ENCODE data around the gene TRAF3. TPM values are rescaled to one million over a fixed set of nuclear protein-coding genes. Genes with fewer than 3 reads are reported as not detected.

The TRAF3 gene
- total and polyA plus RNA-seq, 4 donors = 2.1 to 12.0 (median 5.2) TPM

GRCh38 chr14:102817942-102818940 is 41.0 kb downstream of the TRAF3 start:
- H3K27ac ChIP-seq (ENCODE audit: low read depth in 1 of 2, low read length in 2 of 2) = peak overlapping the region; percentile 44 to 64
- no peaks in the 10 kb centered on the region for H3K9me3 ChIP-seq (ENCODE audit: control insufficient read depth in 4 of 4, low read length in 3 of 4)
- H3K9ac ChIP-seq (ENCODE audit: low read depth in 1 of 2, low read length in 2 of 2) = no peak overlapping the region
- DNase-seq (ENCODE audit: low spot score) = no peak
- H3K27me3 ChIP-seq (ENCODE audit: control insufficient read depth in 4 of 4, insufficient read depth in 4 of 4, low read length in 3 of 4) = no peaks in the 10 kb centered on the region
- H3K4me1 ChIP-seq (ENCODE audit: control insufficient read depth in 4 of 4, insufficient read depth in 4 of 4, low read length in 3 of 4) = peaks cover 5 to 29% (median 22%) of the 10 kb centered on the region in 4 donors
- TF ChIP-seq RXRA (IDR thresholded peaks at IDR 0.05) = peak in 1 of 2 donors; percentile 63
- TF ChIP-seq YY1 (IDR thresholded peaks at IDR 0.05) = peak; percentile 70
- no peak for TF ChIP-seq REST (IDR thresholded peaks at IDR 0.05)
- TF ChIP-seq EGR1 (IDR thresholded peaks at IDR 0.05; ENCODE audit: low read depth in 2 of 2) = no peak
- peak; percentile 39 to 57 for TF ChIP-seq HNF4A (conservative IDR thresholded peaks at IDR 0.05)
- peak; percentile 34 for TF ChIP-seq SP1 (IDR thresholded peaks at IDR 0.05)
- TF ChIP-seq NR2F2 (IDR thresholded peaks at IDR 0.05) = no peak
- no peak for TF ChIP-seq ZBTB33 (IDR thresholded peaks at IDR 0.05)
- TF ChIP-seq, protein P1, sequence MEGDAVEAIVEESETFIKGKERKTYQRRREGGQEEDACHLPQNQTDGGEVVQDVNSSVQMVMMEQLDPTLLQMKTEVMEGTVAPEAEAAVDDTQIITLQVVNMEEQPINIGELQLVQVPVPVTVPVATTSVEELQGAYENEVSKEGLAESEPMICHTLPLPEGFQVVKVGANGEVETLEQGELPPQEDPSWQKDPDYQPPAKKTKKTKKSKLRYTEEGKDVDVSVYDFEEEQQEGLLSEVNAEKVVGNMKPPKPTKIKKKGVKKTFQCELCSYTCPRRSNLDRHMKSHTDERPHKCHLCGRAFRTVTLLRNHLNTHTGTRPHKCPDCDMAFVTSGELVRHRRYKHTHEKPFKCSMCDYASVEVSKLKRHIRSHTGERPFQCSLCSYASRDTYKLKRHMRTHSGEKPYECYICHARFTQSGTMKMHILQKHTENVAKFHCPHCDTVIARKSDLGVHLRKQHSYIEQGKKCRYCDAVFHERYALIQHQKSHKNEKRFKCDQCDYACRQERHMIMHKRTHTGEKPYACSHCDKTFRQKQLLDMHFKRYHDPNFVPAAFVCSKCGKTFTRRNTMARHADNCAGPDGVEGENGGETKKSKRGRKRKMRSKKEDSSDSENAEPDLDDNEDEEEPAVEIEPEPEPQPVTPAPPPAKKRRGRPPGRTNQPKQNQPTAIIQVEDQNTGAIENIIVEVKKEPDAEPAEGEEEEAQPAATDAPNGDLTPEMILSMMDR (IDR thresholded peaks at IDR 0.05; ENCODE audit: low read depth, low read length, missing input control) = no peak
- TF ChIP-seq RAD21 (IDR thresholded peaks at IDR 0.05) = peak in 1 of 2 donors; percentile 36
- no peaks in the 10 kb centered on the region for H3K36me3 ChIP-seq (ENCODE audit: control insufficient read depth in 4 of 4, insufficient read depth in 3 of 4, low read depth in 1 of 4, low read length in 3 of 4)
- H3K4me3 ChIP-seq (ENCODE audit: low read depth in 1 of 3, low read length in 3 of 3) = no peak overlapping the region
- WGBS = 65% methylated on average over 10 of the region's 10 CpGs

- TF ChIP-seq ATF3 (IDR thresholded peaks at IDR 0.05) (no peak), TAF1 (conservative IDR thresholded peaks at IDR 0.05) (no peak), JUND (IDR thresholded peaks at IDR 0.05) (no peak), NR2F2 (IDR thresholded peaks at IDR 0.05) (no peak), RXRA (IDR thresholded peaks at IDR 0.05) (no peak), HNF4A (conservative IDR thresholded peaks at IDR 0.05) (no peak), GABPA (IDR thresholded peaks at IDR 0.05 in 1 of 2, conservative IDR thresholded peaks at IDR 0.05 in 1 of 2) (no peak), YY1 (IDR thresholded peaks at IDR 0.05) (no peak), SP1 (IDR thresholded peaks at IDR 0.05) (no peak), FOXA1 (IDR thresholded peaks at IDR 0.05) (no peak), REST (IDR thresholded peaks at IDR 0.05) (no peak)
- TF ChIP-seq, protein P1 (IDR thresholded peaks at IDR 0.05; ENCODE audit: low read depth, low read length, missing input control) = no peak
- peak overlapping the region in 1 of 3 donors; percentile 7 for H3K4me3 ChIP-seq (ENCODE audit: low read depth in 1 of 3, low read length in 3 of 3)
- peaks cover 5 to 29% (median 22%) of the 10 kb centered on the region in 4 donors for H3K4me1 ChIP-seq (ENCODE audit: control insufficient read depth in 4 of 4, insufficient read depth in 4 of 4, low read length in 3 of 4)
- 41% methylated on average over 9 of the region's 9 CpGs for WGBS
- no peaks in the 10 kb centered on the region for H3K36me3 ChIP-seq (ENCODE audit: control insufficient read depth in 4 of 4, insufficient read depth in 3 of 4, low read depth in 1 of 4, low read length in 3 of 4)
- H3K27ac ChIP-seq (ENCODE audit: low read depth in 1 of 2, low read length in 2 of 2) = peak overlapping the region in 1 of 2 donors; percentile 25
- H3K27me3 ChIP-seq (ENCODE audit: control insufficient read depth in 4 of 4, insufficient read depth in 4 of 4, low read length in 3 of 4) = no peaks in the 10 kb centered on the region
- DNase-seq (ENCODE audit: low spot score) = no peak
- no peak overlapping the region for H3K9ac ChIP-seq (ENCODE audit: low read depth in 1 of 2, low read length in 2 of 2)
- no peaks in the 10 kb centered on the region for H3K9me3 ChIP-seq (ENCODE audit: control insufficient read depth in 4 of 4, low read length in 3 of 4)
These were observed 42.0 kb downstream of the TRAF3 start for GRCh38 chr14:102819176-102819628.

All from liver (tissue), 9 donors.